ENCODE data around the gene THAP11. TPM values are rescaled to one million over a fixed set of nuclear protein-coding genes. Genes with fewer than 3 reads are reported as not detected.

THAP11 gene
- total and polyA plus RNA-seq, 2 of the 4 experiments (the other 2 are of a cell fraction), result 13.3 to 14.5 TPM

DNA sequence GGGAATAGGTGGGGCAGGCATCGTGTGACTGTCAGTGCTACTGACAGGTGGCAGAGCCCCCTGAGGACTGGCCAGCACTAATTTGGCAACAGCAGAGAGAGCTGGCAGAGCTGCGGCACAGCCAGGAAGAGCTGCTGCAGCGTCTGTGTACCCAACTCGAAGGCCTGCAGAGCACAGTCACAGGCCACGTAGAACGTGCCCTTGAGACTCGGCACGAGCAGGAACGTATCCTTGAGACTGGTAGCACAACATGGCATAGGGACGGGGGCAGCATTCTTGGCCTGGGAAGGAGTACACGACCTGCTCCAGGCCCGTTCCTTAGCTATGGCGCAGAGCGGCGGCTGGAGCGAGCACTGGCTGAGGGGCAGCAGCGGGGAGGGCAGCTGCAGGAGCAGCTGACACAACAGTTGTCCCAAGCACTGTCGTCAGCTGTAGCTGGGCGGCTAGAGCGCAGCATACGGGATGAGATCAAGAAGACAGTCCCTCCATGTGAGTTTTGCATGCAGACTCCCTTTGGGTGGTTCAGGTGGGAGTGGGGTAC, 39.6 kb downstream of the THAP11 start:
- Histone ChIP-seq H3K14ac (replicated peaks; ENCODE audit: low read depth, low read length) (no peak overlapping the region), H3K23ac (ENCODE audit: low read depth, low read length) (no peak overlapping the region), H3K79me1 (ENCODE audit: low read depth in 1 of 2, low read length in 2 of 2) (peaks cover 5 to 20% of the 10 kb centered on the region in 2 experiments; a peak in 3 of 4 replicates), H3K36me3 (ENCODE audit: control insufficient read depth, insufficient read depth, low read length) (peaks cover 76% of the 10 kb centered on the region), H3K4me1 (ENCODE audit: control insufficient read depth, insufficient read depth, low read length) (peaks cover 4% of the 10 kb centered on the region; the same call in 1 of the 2 replicates), H4K20me1 (ENCODE audit: insufficient read depth, low read length) (peaks cover 42% of the 10 kb centered on the region), H4K8ac (ENCODE audit: low read depth in 2 of 2, low read length in 2 of 2) (no peak overlapping the region), H3K56ac (ENCODE audit: extremely low read depth, insufficient read depth, low read length) (no peak overlapping the region), H3K9ac (ENCODE audit: low read depth, low read length) (no peak overlapping the region), H3K4me2 (ENCODE audit: low read depth, low read length) (no peak overlapping the region), H3K27me3 (ENCODE audit: control insufficient read depth, insufficient read depth, low read length) (no peaks in the 10 kb centered on the region), H2BK120ac (ENCODE audit: low read depth, low read length) (no peak overlapping the region), H3K9me3 (ENCODE audit: control insufficient read depth, insufficient read depth, low read length) (no peaks in the 10 kb centered on the region), H2BK15ac (ENCODE audit: low read depth, low read length) (no peak overlapping the region), H3K9me1 (ENCODE audit: insufficient read depth, low read length) (no peaks in the 10 kb centered on the region), H4K5ac (ENCODE audit: low read depth, low read length) (no peak overlapping the region), H2AK5ac (ENCODE audit: low read depth, low read length) (no peak overlapping the region), H2AK9ac (replicated peaks; ENCODE audit: low read depth, low read length, poor library complexity) (no peak overlapping the region), H2AFZ (replicated peaks; ENCODE audit: low read length, poor library complexity) (no peak overlapping the region), H3K4ac (ENCODE audit: low read depth, low read length) (no peak overlapping the region), H2BK5ac (ENCODE audit: low read depth, low read length, poor library complexity, severe bottlenecking) (no peak overlapping the region), H4K91ac (ENCODE audit: insufficient read depth, low read depth, low read length) (no peak overlapping the region), H3K4me3 (ENCODE audit: insufficient read depth, low read depth, low read length) (no peak overlapping the region), H3K27ac (ENCODE audit: insufficient read depth, low read length) (no peak overlapping the region), H3K18ac (ENCODE audit: low read depth, low read length) (no peak overlapping the region), H2BK20ac (ENCODE audit: low read depth, low read length) (no peak overlapping the region)
- WGBS, 2 experiments (ENCODE audit: extremely low coverage in 2 of 2, insufficient read length in 1 of 2), result 90% methylated on average over 18 of the region's 21 CpGs; no CpG with 5 or more reads in 1 of the 2 experiments
- no peak for TF ChIP-seq MAFK (IDR thresholded peaks at IDR 0.05; ENCODE audit: low read depth, low read length)
- TF ChIP-seq FOS (IDR thresholded peaks at IDR 0.05; ENCODE audit: low read depth, low read length), result no peak
- TF ChIP-seq, protein P1, sequence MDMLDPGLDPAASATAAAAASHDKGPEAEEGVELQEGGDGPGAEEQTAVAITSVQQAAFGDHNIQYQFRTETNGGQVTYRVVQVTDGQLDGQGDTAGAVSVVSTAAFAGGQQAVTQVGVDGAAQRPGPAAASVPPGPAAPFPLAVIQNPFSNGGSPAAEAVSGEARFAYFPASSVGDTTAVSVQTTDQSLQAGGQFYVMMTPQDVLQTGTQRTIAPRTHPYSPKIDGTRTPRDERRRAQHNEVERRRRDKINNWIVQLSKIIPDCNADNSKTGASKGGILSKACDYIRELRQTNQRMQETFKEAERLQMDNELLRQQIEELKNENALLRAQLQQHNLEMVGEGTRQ (IDR thresholded peaks at IDR 0.05; ENCODE audit: low read depth, low read length), result no peak
- TF ChIP-seq, protein P2, sequence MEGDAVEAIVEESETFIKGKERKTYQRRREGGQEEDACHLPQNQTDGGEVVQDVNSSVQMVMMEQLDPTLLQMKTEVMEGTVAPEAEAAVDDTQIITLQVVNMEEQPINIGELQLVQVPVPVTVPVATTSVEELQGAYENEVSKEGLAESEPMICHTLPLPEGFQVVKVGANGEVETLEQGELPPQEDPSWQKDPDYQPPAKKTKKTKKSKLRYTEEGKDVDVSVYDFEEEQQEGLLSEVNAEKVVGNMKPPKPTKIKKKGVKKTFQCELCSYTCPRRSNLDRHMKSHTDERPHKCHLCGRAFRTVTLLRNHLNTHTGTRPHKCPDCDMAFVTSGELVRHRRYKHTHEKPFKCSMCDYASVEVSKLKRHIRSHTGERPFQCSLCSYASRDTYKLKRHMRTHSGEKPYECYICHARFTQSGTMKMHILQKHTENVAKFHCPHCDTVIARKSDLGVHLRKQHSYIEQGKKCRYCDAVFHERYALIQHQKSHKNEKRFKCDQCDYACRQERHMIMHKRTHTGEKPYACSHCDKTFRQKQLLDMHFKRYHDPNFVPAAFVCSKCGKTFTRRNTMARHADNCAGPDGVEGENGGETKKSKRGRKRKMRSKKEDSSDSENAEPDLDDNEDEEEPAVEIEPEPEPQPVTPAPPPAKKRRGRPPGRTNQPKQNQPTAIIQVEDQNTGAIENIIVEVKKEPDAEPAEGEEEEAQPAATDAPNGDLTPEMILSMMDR (conservative IDR thresholded peaks at IDR 0.05; ENCODE audit: low read depth, low read length), result no peak
- no peak for TF ChIP-seq RAD21 (IDR thresholded peaks at IDR 0.05; ENCODE audit: low read length)
- TF ChIP-seq MAZ (IDR thresholded peaks at IDR 0.05; ENCODE audit: borderline replicate concordance, low read depth, low read length), result no peak
- no peak for TF ChIP-seq SMC3 (IDR thresholded peaks at IDR 0.05; ENCODE audit: low read depth, low read length)
- no peak for TF ChIP-seq CHD1 (IDR thresholded peaks at IDR 0.05; ENCODE audit: low read depth, low read length)
- TF ChIP-seq RFX5 (IDR thresholded peaks at IDR 0.05; ENCODE audit: low read depth, low read length), result no peak
- TF ChIP-seq BHLHE40 (IDR thresholded peaks at IDR 0.05; ENCODE audit: low read depth, low read length), result no peak
- TF ChIP-seq, protein P3, sequence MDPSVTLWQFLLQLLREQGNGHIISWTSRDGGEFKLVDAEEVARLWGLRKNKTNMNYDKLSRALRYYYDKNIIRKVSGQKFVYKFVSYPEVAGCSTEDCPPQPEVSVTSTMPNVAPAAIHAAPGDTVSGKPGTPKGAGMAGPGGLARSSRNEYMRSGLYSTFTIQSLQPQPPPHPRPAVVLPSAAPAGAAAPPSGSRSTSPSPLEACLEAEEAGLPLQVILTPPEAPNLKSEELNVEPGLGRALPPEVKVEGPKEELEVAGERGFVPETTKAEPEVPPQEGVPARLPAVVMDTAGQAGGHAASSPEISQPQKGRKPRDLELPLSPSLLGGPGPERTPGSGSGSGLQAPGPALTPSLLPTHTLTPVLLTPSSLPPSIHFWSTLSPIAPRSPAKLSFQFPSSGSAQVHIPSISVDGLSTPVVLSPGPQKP (IDR thresholded peaks at IDR 0.05; ENCODE audit: borderline replicate concordance, low read depth, low read length), result no peak
- TF ChIP-seq NFE2L2 (IDR thresholded peaks at IDR 0.05; ENCODE audit: low read depth, low read length), result no peak
- TF ChIP-seq POLR2A (IDR thresholded peaks at IDR 0.05; ENCODE audit: low read depth, low read length), result no peak
- TF ChIP-seq MXI1 (IDR thresholded peaks at IDR 0.05; ENCODE audit: borderline replicate concordance, low read depth, low read length), result no peak
- TF ChIP-seq RCOR1 (IDR thresholded peaks at IDR 0.05; ENCODE audit: insufficient replicate concordance, low read length), result no peak
- TF ChIP-seq CEBPB (IDR thresholded peaks at IDR 0.05; ENCODE audit: low read depth, low read length), result no peak
- intact Hi-C loops (cut with micrococcal nuclease), result no loop called here
- POLR2A ChIA-PET (ENCODE audit: unreplicated experiment), result no interaction called here
- DNase-seq, result no peak
- in situ Hi-C loops (cut with MboI; ENCODE audit: low sequenced_read_pairs), result no loop called here
- no peak for ATAC-seq (ENCODE audit: low read depth)
- dilution Hi-C loops (cut with HindIII; ENCODE audit: low sequenced_read_pairs, unreplicated experiment), result no loop called here
- CTCF ChIA-PET, result interaction anchor here (1.4 kb wide), 1 partner anchor 47 kb away, joined by 3 read pairs; no protein-coding TSS in a partner anchor
- no TSS peak for BruUV-seq (replicated peaks)
